Endothelial cell of umbilical vein (primary cell): ENCODE measurements around the gene CEP128. TPM values are rescaled to one million over a fixed set of nuclear protein-coding genes. Genes with fewer than 3 reads are reported as not detected.

ENCODE experiments used
- BruUV-seq: library from RNA; stranded (reverse); fragments of 400-500 nt; replicated peaks from 2 replicates; lab custom pipeline; 2021; lab: Mats Ljungman, UMichigan
- CTCF ChIA-PET: fragments of 300-600, 350-600 bp; sonication (Branson Sonifier 250); formaldehyde crosslinking; loops from one replicate; lab custom pipeline; 2021; ENCODE audit warnings: antibody characterized with exemption, inconsistent platforms; lab: Charles Lee
- POLR2A ChIA-PET: fragments of 300-600, 350-600 bp; sonication (Branson Sonifier 250); formaldehyde crosslinking; loops from one replicate; lab custom pipeline; 2021; ENCODE audit warnings: antibody characterized with exemption, inconsistent platforms; lab: Charles Lee
- DNase-seq: peaks from one replicate; pipeline ENCODE4 v3.0.0-alpha.2; 2011; ENCODE audit warnings: low read depth, low spot score
- FAIRE-seq: peaks from 2 replicates; lab custom pipeline; 2011; peaks lifted over from hg19 to GRCh38; lab: Jason Lieb, UNC
- H2AFZ ChIP-seq: 2 replicates; pipeline ENCODE4 v1.6.0; 2012; ENCODE audit warnings: low read depth, low read length, control low read depth, inconsistent platforms
- H3K27ac ChIP-seq: 2 replicates; pipeline ENCODE4 v1.5.1; 2011; ENCODE audit warnings: low read depth, mild to moderate bottlenecking, control low read depth, low read length, moderate library complexity; ENCODE audit not compliant: insufficient read depth
- H3K27me3 ChIP-seq, 2 experiments: 2 replicates each; pipeline versions ENCODE4 v1.6.0 to v1.6.1; 2011; ENCODE audit warnings: low read length in 2 of 2, mixed read lengths in 1 of 2; ENCODE audit not compliant: control insufficient read depth in 2 of 2, insufficient read depth in 2 of 2
- H3K36me3 ChIP-seq, 2 experiments: 2 replicates in 1 of 2; 3 replicates in 1 of 2; pipeline ENCODE4 v1.5.1; 2011; ENCODE audit warnings: low read length in 2 of 2, mild to moderate bottlenecking in 1 of 2, moderate library complexity in 1 of 2; ENCODE audit not compliant: control insufficient read depth in 2 of 2, insufficient read depth in 2 of 2; ENCODE audit errors: extremely low read depth in 1 of 2
- H3K4me1 ChIP-seq: 3 replicates; pipeline ENCODE4 v1.5.1; 2011; ENCODE audit warnings: mild to moderate bottlenecking, low read length; ENCODE audit not compliant: control insufficient read depth, insufficient read depth; ENCODE audit errors: extremely low read depth
- H3K4me2 ChIP-seq: 2 replicates; pipeline ENCODE4 v1.6.1; 2011; ENCODE audit warnings: low read length, control low read depth, mixed read lengths; ENCODE audit not compliant: insufficient read depth
- H3K4me3 ChIP-seq, 3 experiments: fragments of 200-600 bp in 1 of 3; sonication (generic), shearing (Covaris generic) in 1 of 3; replicated peaks in 1 of 3; 2 replicates each; pipeline ENCODE4 v1.5.1; 2011 to 2016; ENCODE audit warnings: control low read depth in 3 of 3, low read length in 3 of 3, mild to moderate bottlenecking in 2 of 3, inconsistent platforms in 1 of 3, low read depth in 1 of 3, moderate library complexity in 1 of 3; ENCODE audit not compliant: insufficient read depth in 1 of 3
- H3K79me2 ChIP-seq: 2 replicates; pipeline ENCODE4 v1.6.0; 2012; ENCODE audit warnings: low read length, inconsistent platforms; ENCODE audit not compliant: control insufficient read depth, insufficient read depth
- H3K9ac ChIP-seq: replicated peaks from 2 replicates; pipeline ENCODE3; 2011; ENCODE audit warnings: low read length, control low read depth; ENCODE audit not compliant: insufficient read depth; ENCODE audit errors: extremely low read depth
- H3K9me1 ChIP-seq: replicated peaks from 3 replicates; pipeline ENCODE4 v1.6.0; 2011; ENCODE audit warnings: mild to moderate bottlenecking, low read length; ENCODE audit not compliant: control insufficient read depth, insufficient read depth; ENCODE audit errors: extremely low read depth
- H3K9me3 ChIP-seq: replicated peaks from 2 replicates; pipeline ENCODE4 v1.5.1; 2012; ENCODE audit warnings: low read length, inconsistent platforms; ENCODE audit not compliant: control insufficient read depth, insufficient read depth
- H4K20me1 ChIP-seq: replicated peaks from 2 replicates; pipeline ENCODE3; 2011; ENCODE audit warnings: mild to moderate bottlenecking, low read length; ENCODE audit not compliant: control insufficient read depth, insufficient read depth; ENCODE audit errors: extremely low read depth
- EZH2 ChIP-seq: IDR thresholded peaks from 2 replicates; pipeline ENCODE4 v1.6.1; 2012; ENCODE audit warnings: borderline replicate concordance, low read depth, mild to moderate bottlenecking, moderate library complexity, low read length, inconsistent platforms; ENCODE audit not compliant: severe bottlenecking
- FOS ChIP-seq: IDR thresholded peaks from 2 replicates; pipeline ENCODE4 v1.6.1; 2011; ENCODE audit warnings: mild to moderate bottlenecking, low read length, moderate library complexity, borderline replicate concordance; ENCODE audit not compliant: insufficient read depth
- GATA2 ChIP-seq: IDR thresholded peaks from 2 replicates; pipeline ENCODE4 v1.7.0; 2011; ENCODE audit warnings: low read depth, mild to moderate bottlenecking, moderate library complexity, mixed read lengths, low read length; ENCODE audit not compliant: insufficient read length, insufficient read depth
- JUN ChIP-seq: IDR thresholded peaks from 2 replicates; pipeline ENCODE4 v1.6.1; 2011; ENCODE audit warnings: borderline replicate concordance, low read depth; ENCODE audit not compliant: insufficient read length, insufficient read depth
- MYC ChIP-seq: IDR thresholded peaks from one replicate; pipeline ENCODE4 v1.6.1; 2011; ENCODE audit warnings: mild to moderate bottlenecking, low read depth, low read length
- POLR2A ChIP-seq: IDR thresholded peaks from 2 replicates; pipeline ENCODE4 v1.6.1; 2012; ENCODE audit warnings: low read depth, mild to moderate bottlenecking, control low read depth, low read length
- POLR2AphosphoS5 ChIP-seq: IDR thresholded peaks from 2 replicates; pipeline ENCODE4 v1.6.1; 2012; ENCODE audit warnings: low read depth, mild to moderate bottlenecking, control low read depth, low read length, moderate library complexity; ENCODE audit not compliant: insufficient read depth
- dilution Hi-C: fragments of 300-500 bp; cut with MboI; formaldehyde crosslinking; loops from one replicate; pipeline ENCODE4 v1.15.0; 2019; ENCODE audit warnings: low sequenced_read_pairs; ENCODE audit not compliant: extremely low pct_ligation_motif_present
- intact Hi-C: fragments of 100-400 bp; cut with micrococcal nuclease; formaldehyde crosslinking; loops from one replicate; pipeline ENCODE4 v1.10.0; 2022
- polyA plus RNA-seq, 4 experiments: library from polyadenylated mRNA; depleted of rRNA in 3 of 4; stranded (reverse) in 3 of 4; unstranded in 1 of 4; fragments of >200 nt; gene quantifications; 2 replicates each; pipeline versions ENCODE4 v1.2.1 to v1.2.3, GENCODE V29; 2011 to 2012; ENCODE audit warnings: missing spikeins in 1 of 4
- total RNA-seq: library from RNA; stranded (reverse); gene quantifications from 2 replicates; pipeline ENCODE4 v1.2.3, GENCODE V29; 2021
- TF ChIP-seq, protein P1 (sequence below): IDR thresholded peaks from 2 replicates; pipeline ENCODE4 v1.6.1; 2011; ENCODE audit not compliant: insufficient read depth, insufficient read length
- TF ChIP-seq, protein P2 (sequence below), 2 donors: IDR thresholded peaks; 1 replicate in 1 of 2; 2 replicates in 1 of 2; pipeline ENCODE4 v1.5.1; 2011; ENCODE audit warnings: low read length in 2 of 2, mild to moderate bottlenecking in 2 of 2, moderate library complexity in 2 of 2, control low read depth in 1 of 2, inconsistent platforms in 1 of 2, low read depth in 1 of 2; ENCODE audit not compliant: insufficient read depth in 1 of 2; ENCODE audit errors: extremely low read depth in 1 of 2

Gene CEP128
- total and polyA plus RNA-seq, 2 donors (not counting 3 experiments of a cell fraction or from before 2014, with no cell fraction given) = 0.91 to 23.7 TPM

DNA sequence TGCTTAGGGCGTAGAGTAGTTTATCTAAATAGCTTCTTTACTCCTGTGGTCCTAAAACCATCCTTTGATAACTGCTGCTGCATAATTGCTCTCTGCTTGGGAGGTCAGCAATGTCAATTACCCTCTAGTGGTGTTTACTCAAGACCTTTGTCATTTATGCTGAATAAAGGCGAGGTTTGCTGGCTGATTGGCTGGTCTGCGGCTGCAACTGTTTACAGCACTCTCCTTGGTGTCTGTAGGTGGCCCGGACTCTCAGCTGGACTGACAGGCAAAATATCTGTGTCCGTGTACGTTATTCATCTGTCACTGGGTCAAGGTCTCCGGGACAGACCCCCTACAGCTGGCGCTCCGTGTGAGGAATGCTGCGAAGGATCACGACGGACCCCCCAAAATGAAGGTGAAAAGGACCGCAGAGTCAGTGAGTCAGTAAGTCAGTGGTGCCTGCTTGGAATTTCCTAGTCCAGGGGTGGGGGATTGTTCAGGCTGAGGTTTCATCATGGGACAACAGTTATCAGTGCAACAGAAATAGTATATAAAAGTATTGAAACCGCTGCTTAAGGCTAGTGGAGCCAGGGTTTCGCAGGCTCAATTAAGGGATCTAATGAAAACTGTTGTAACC is 476.9 kb downstream of the CEP128 start:
- Histone ChIP-seq H3K36me3 (no peaks in the 10 kb centered on the region), H3K27me3 (no peaks in the 10 kb centered on the region), H3K4me1 (no peaks in the 10 kb centered on the region), H2AFZ (no peak overlapping the region), H3K9me1 (no peaks in the 10 kb centered on the region), H3K4me2 (no peak overlapping the region), H3K9ac (no peak overlapping the region), H3K9me3 (no peaks in the 10 kb centered on the region), H4K20me1 (no peaks in the 10 kb centered on the region), H3K79me2 (no peaks in the 10 kb centered on the region), H3K4me3 (no peak overlapping the region), H3K27ac (no peak overlapping the region)
- intact Hi-C loops (no loop called here), dilution Hi-C loops (no loop called here)
- no peak for TF ChIP-seq POLR2AphosphoS5
- no peak for TF ChIP-seq FOS
- TF ChIP-seq, protein P1, sequence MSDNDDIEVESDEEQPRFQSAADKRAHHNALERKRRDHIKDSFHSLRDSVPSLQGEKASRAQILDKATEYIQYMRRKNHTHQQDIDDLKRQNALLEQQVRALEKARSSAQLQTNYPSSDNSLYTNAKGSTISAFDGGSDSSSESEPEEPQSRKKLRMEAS = no peak
- TF ChIP-seq GATA2 = no peak
- no peak for TF ChIP-seq EZH2
- TF ChIP-seq MYC = no peak
- TF ChIP-seq POLR2A = no peak
- TF ChIP-seq, protein P2, sequence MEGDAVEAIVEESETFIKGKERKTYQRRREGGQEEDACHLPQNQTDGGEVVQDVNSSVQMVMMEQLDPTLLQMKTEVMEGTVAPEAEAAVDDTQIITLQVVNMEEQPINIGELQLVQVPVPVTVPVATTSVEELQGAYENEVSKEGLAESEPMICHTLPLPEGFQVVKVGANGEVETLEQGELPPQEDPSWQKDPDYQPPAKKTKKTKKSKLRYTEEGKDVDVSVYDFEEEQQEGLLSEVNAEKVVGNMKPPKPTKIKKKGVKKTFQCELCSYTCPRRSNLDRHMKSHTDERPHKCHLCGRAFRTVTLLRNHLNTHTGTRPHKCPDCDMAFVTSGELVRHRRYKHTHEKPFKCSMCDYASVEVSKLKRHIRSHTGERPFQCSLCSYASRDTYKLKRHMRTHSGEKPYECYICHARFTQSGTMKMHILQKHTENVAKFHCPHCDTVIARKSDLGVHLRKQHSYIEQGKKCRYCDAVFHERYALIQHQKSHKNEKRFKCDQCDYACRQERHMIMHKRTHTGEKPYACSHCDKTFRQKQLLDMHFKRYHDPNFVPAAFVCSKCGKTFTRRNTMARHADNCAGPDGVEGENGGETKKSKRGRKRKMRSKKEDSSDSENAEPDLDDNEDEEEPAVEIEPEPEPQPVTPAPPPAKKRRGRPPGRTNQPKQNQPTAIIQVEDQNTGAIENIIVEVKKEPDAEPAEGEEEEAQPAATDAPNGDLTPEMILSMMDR (IDR thresholded peaks at IDR 0.05; ENCODE audit: extremely low read depth in 1 of 2, insufficient read depth in 1 of 2, low read depth in 1 of 2, low read length in 2 of 2) = no peak
- TF ChIP-seq JUN = no peak
- no TSS peak for BruUV-seq
- no peak for DNase-seq
- CTCF ChIA-PET = no interaction called here
- FAIRE-seq = no peak
- POLR2A ChIA-PET = no interaction called here
